HepG2 (cell line): Measurements from ENCODE around the gene CALML6. TPM values are rescaled to one million over a fixed set of nuclear protein-coding genes. Genes with fewer than 3 reads are reported as not detected.

Experiments
- ATM ChIP-seq: fragments of 450-650 bp; IDR thresholded peaks from 2 replicates; pipeline ENCODE4 v1.7.1; 2017; ENCODE audit warnings: mild to moderate bottlenecking, borderline replicate concordance
- ESRRA ChIP-seq: sonication (generic); formaldehyde crosslinking; IDR thresholded peaks from 2 replicates; pipeline ENCODE4 v1.5.1; 2020; ENCODE audit warnings: mild to moderate bottlenecking, low read depth, missing genetic modification reagents
- FIP1L1 ChIP-seq: fragments of 200-400 bp; formaldehyde crosslinking; IDR thresholded peaks from 2 replicates; pipeline ENCODE4 v1.6.1; 2018; ENCODE audit warnings: low read depth, mild to moderate bottlenecking, low read length, moderate library complexity, borderline replicate concordance; ENCODE audit not compliant: insufficient read depth
- GLI4 ChIP-seq: sonication (generic); formaldehyde crosslinking; IDR thresholded peaks from 2 replicates; pipeline ENCODE4 v1.5.1; 2020; ENCODE audit warnings: missing genetic modification reagents, mild to moderate bottlenecking, moderate library complexity, borderline replicate concordance
- GPBP1L1 ChIP-seq: sonication (generic); formaldehyde crosslinking; IDR thresholded peaks from 2 replicates; pipeline ENCODE4 v1.5.0; 2020; ENCODE audit warnings: mild to moderate bottlenecking, missing genetic modification reagents
- JUND ChIP-seq: sonication (generic); formaldehyde crosslinking; IDR thresholded peaks from 2 replicates; pipeline ENCODE4 v1.8.0; 2022; ENCODE audit warnings: mild to moderate bottlenecking, missing genetic modification reagents
- KMT2A ChIP-seq: sonication (generic); formaldehyde crosslinking; IDR thresholded peaks from 2 replicates; pipeline ENCODE4 v1.4.0; 2020; ENCODE audit warnings: missing genetic modification reagents
- MZF1 ChIP-seq: sonication (generic); formaldehyde crosslinking; IDR thresholded peaks from 2 replicates; pipeline ENCODE4 v1.8.1; 2023; ENCODE audit warnings: mild to moderate bottlenecking, missing genetic modification reagents, borderline replicate concordance
- NFE2L1 ChIP-seq: sonication (generic); formaldehyde crosslinking; IDR thresholded peaks from 2 replicates; pipeline ENCODE4 v1.4.0; 2020; ENCODE audit warnings: missing genetic modification reagents, mild to moderate bottlenecking, borderline replicate concordance
- NFKB2 ChIP-seq: sonication (generic); formaldehyde crosslinking; IDR thresholded peaks from 2 replicates; pipeline ENCODE4 v1.4.0; 2020; ENCODE audit warnings: missing genetic modification reagents, borderline replicate concordance
- ZBTB43 ChIP-seq: sonication (generic); formaldehyde crosslinking; conservative IDR thresholded peaks from 2 replicates; pipeline ENCODE4 v1.4.0; 2020; ENCODE audit warnings: missing genetic modification reagents
- ZFX ChIP-seq: sonication (generic); formaldehyde crosslinking; IDR thresholded peaks from 2 replicates; pipeline ENCODE4 v1.4.0; 2020; ENCODE audit warnings: mild to moderate bottlenecking, low read depth, missing genetic modification reagents, moderate library complexity
- ZMAT5 ChIP-seq: sonication (generic); formaldehyde crosslinking; IDR thresholded peaks from 2 replicates; pipeline ENCODE4 v1.5.0; 2020; ENCODE audit warnings: mild to moderate bottlenecking, low read depth, missing genetic modification reagents, borderline replicate concordance
- ZNF180 ChIP-seq: sonication (generic); formaldehyde crosslinking; IDR thresholded peaks from 2 replicates; pipeline ENCODE4 v1.4.0; 2020; ENCODE audit warnings: low read depth, missing genetic modification reagents, borderline replicate concordance
- ZNF232 ChIP-seq: sonication (generic); formaldehyde crosslinking; IDR thresholded peaks from 2 replicates; pipeline ENCODE4 v1.4.0; 2020; ENCODE audit warnings: missing genetic modification reagents, borderline replicate concordance
- ZNF589 ChIP-seq: sonication (generic); formaldehyde crosslinking; conservative IDR thresholded peaks from 2 replicates; pipeline ENCODE4 v1.8.0; 2022; ENCODE audit warnings: mild to moderate bottlenecking, moderate library complexity, missing genetic modification reagents
- ZNF7 ChIP-seq: IDR thresholded peaks from 2 replicates; pipeline ENCODE4 v1.6.1; 2016; ENCODE audit warnings: missing biosample characterization, missing genetic modification reagents
- ZNF784 ChIP-seq: sonication (generic); formaldehyde crosslinking; IDR thresholded peaks from 2 replicates; pipeline ENCODE4 v1.5.1; 2020; ENCODE audit warnings: missing genetic modification reagents, mild to moderate bottlenecking, borderline replicate concordance
- polyA plus RNA-seq, 8 experiments: library from polyadenylated mRNA; depleted of rRNA in 3 of 8; stranded (reverse) in 7 of 8; unstranded in 1 of 8; fragments of >200 nt; fragmentation: Illumina TruSeq in 4 of 8; extraction: Trizol in 4 of 8; gene quantifications; 2 replicates each; pipeline versions ENCODE4 v1.2.1 to v1.2.3, GENCODE V29; 2011 to 2016; ENCODE audit warnings: low read depth in 4 of 8, missing spikeins in 1 of 8, mixed read lengths in 1 of 8; ENCODE audit not compliant: insufficient read depth in 1 of 8
- total RNA-seq, 5 experiments: library from RNA; depleted of rRNA; stranded (reverse); fragments of >200 nt; fragmentation: Illumina TruSeq; extraction: Trizol; gene quantifications; 2 replicates each; pipeline ENCODE4 v1.2.3, GENCODE V29; 2016; ENCODE audit warnings: low read depth in 1 of 5
- TF ChIP-seq, protein P1 (sequence below): sonication (generic); formaldehyde crosslinking; IDR thresholded peaks from 2 replicates; pipeline ENCODE4 v1.5.0; 2020; ENCODE audit warnings: mild to moderate bottlenecking, missing genetic modification reagents, moderate library complexity
- TF ChIP-seq, protein P2 (sequence below): sonication (generic); formaldehyde crosslinking; conservative IDR thresholded peaks from 2 replicates; pipeline ENCODE4 v1.8.0; 2022; ENCODE audit warnings: mild to moderate bottlenecking, moderate library complexity, missing genetic modification reagents

The CALML6 gene
- total and polyA plus RNA-seq, 2 of the 13 experiments (the other 11 are each of a cell fraction or from before 2014, with no cell fraction given) = 0.11 to 0.12 TPM

DNA sequence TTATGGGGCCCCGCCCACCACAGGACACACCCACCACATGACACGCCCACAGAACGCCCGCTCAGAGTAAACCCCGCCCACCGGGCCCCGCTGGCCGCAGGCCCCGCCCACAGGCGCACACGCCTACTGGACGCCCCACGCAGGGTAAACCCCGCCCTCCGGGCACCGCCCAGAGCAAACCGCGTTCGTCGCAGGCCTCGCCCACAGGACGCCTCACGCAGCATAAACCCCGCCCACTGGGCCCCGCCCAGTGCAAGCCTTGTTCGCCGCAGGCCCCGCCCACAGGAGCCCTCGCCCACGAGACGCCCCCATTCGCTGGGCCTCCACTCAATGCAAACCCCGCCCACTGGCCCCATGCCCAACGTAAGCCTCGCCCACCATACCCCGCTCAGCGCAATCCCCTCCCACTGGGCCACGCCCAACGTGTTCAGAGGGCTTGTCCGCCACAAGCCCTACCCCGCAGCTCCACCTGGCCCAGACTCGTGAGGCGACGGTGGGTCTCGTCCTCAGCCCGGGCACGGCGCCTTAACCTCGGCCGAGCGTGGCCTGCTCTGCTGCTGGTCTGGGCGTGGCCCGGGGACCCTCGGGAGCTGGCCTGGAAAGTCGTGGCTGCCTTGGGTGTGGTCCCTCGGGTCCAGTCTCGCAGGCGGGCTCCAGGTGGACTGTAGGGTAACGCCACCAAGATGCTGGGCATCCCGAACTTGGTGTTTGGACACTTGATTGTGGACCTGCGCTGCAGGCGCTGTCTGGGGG, 4.4 kb downstream of the CALML6 start (continued):
- TF ChIP-seq ESRRA (CRISPR knock-in tag) (no peak), ZNF7 (CRISPR knock-in tag) (no peak), ZFX (CRISPR knock-in tag) (no peak; the same call in 1 of the 2 replicates), ZNF589 (CRISPR knock-in tag) (no peak), JUND (no peak), ZNF232 (CRISPR knock-in tag) (peak; percentile 86), FIP1L1 (no peak), ZMAT5 (no peak), GLI4 (CRISPR knock-in tag) (no peak), GPBP1L1 (CRISPR knock-in tag) (no peak), NFE2L1 (CRISPR knock-in tag) (peak; percentile 64; the same call in 1 of the 2 replicates), KMT2A (CRISPR knock-in tag) (no peak), NFKB2 (CRISPR knock-in tag) (no peak), ZNF180 (no peak), MZF1 (CRISPR knock-in tag) (peak; percentile 83; the same call in 1 of the 2 replicates), ZNF784 (CRISPR knock-in tag) (peak; percentile 39; the same call in 1 of the 2 replicates), ATM (no peak), ZBTB43 (CRISPR knock-in tag) (0 out of 2 replicates have a peak, but pooled peaks have one; percentile 76)
- TF ChIP-seq, protein P1, sequence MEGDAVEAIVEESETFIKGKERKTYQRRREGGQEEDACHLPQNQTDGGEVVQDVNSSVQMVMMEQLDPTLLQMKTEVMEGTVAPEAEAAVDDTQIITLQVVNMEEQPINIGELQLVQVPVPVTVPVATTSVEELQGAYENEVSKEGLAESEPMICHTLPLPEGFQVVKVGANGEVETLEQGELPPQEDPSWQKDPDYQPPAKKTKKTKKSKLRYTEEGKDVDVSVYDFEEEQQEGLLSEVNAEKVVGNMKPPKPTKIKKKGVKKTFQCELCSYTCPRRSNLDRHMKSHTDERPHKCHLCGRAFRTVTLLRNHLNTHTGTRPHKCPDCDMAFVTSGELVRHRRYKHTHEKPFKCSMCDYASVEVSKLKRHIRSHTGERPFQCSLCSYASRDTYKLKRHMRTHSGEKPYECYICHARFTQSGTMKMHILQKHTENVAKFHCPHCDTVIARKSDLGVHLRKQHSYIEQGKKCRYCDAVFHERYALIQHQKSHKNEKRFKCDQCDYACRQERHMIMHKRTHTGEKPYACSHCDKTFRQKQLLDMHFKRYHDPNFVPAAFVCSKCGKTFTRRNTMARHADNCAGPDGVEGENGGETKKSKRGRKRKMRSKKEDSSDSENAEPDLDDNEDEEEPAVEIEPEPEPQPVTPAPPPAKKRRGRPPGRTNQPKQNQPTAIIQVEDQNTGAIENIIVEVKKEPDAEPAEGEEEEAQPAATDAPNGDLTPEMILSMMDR = peak; percentile 31
- TF ChIP-seq, protein P2, sequence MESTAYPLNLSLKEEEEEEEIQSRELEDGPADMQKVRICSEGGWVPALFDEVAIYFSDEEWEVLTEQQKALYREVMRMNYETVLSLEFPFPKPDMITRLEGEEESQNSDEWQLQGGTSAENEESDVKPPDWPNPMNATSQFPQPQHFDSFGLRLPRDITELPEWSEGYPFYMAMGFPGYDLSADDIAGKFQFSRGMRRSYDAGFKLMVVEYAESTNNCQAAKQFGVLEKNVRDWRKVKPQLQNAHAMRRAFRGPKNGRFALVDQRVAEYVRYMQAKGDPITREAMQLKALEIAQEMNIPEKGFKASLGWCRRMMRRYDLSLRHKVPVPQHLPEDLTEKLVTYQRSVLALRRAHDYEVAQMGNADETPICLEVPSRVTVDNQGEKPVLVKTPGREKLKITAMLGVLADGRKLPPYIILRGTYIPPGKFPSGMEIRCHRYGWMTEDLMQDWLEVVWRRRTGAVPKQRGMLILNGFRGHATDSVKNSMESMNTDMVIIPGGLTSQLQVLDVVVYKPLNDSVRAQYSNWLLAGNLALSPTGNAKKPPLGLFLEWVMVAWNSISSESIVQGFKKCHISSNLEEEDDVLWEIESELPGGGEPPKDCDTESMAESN (CRISPR knock-in tag) = 0 out of 2 replicates have a peak, but pooled peaks have one; percentile 49
